Effector memory CD4-positive, alpha-beta T cell (primary cell): ENCODE measurements around the gene CGB1.
"Not testable (repeated sequence)": the region's sequence is repeated elsewhere in the genome, so short reads cannot be mapped to it uniquely, and the experiment has no call there.

Source experiments
- DNase-seq, 3 donors: peaks; one replicate each; pipeline ENCODE4 v3.0.0-alpha.2; 2020
- H3K27ac ChIP-seq: 2 replicates; pipeline ENCODE4 v1.7.0; 2013; ENCODE audit warnings: mild to moderate bottlenecking, low read length, moderate library complexity; ENCODE audit not compliant: insufficient read depth, poor library complexity, severe bottlenecking
- H3K27me3 ChIP-seq: replicated peaks from 2 replicates; pipeline ENCODE4 v1.7.0; 2013; ENCODE audit warnings: mild to moderate bottlenecking, low read length; ENCODE audit not compliant: insufficient read depth, control insufficient read depth, poor library complexity, severe bottlenecking
- H3K36me3 ChIP-seq: 2 replicates; pipeline ENCODE4 v1.7.0; 2013; ENCODE audit warnings: mild to moderate bottlenecking, low read length, moderate library complexity; ENCODE audit not compliant: control insufficient read depth, insufficient read depth
- H3K4me1 ChIP-seq: 2 replicates; pipeline ENCODE4 v1.7.0; 2013; ENCODE audit warnings: low read length, mild to moderate bottlenecking; ENCODE audit not compliant: control insufficient read depth, insufficient read depth, poor library complexity, severe bottlenecking
- H3K4me3 ChIP-seq: 2 replicates; pipeline ENCODE4 v1.7.0; 2013; ENCODE audit warnings: low read length, low read depth, mild to moderate bottlenecking; ENCODE audit not compliant: insufficient read depth, poor library complexity, severe bottlenecking
- H3K9me3 ChIP-seq: 2 replicates; pipeline ENCODE4 v1.7.0; 2013; ENCODE audit warnings: mild to moderate bottlenecking, low read length, moderate library complexity; ENCODE audit not compliant: control insufficient read depth

Gene CGB1

GRCh38 chr19:49059053-49059452 is 22.4 kb upstream of the CGB1 start:
- peaks cover 24% of the 10 kb centered on the region for H3K4me1 ChIP-seq
- peaks cover 15% of the 10 kb centered on the region for H3K27me3 ChIP-seq
- no peak overlapping the region for H3K4me3 ChIP-seq
- H3K9me3 ChIP-seq: no peaks in the 10 kb centered on the region
- no peaks in the 10 kb centered on the region for H3K36me3 ChIP-seq
- DNase-seq: no peak
- H3K27ac ChIP-seq: no peak overlapping the region

DNA sequence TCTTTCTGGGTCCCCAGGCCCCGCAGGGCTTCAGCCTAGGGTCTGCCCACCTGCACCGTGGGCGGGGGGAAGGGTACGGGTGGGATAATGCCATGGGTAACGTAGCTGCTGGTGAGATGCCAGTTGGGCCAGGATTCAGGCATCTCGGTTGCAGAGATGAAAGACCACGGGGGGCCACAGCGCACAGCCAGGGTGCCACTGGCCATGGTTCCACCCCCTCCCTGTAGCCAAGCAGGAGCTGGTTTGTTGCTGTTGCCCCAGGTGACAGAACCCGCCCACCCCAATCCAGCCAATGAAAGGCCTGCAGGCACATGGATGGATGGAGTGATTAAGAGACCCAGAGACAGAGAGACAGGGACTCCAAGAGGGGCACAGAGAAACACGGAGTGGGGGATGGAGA is 21.9 kb upstream of the CGB1 start:
- no peaks in the 10 kb centered on the region for H3K9me3 ChIP-seq
- no peak overlapping the region for H3K27ac ChIP-seq
- peaks cover 24% of the 10 kb centered on the region for H3K4me1 ChIP-seq
- H3K36me3 ChIP-seq: no peaks in the 10 kb centered on the region
- no peak for DNase-seq
- H3K27me3 ChIP-seq: peaks cover 10% of the 10 kb centered on the region
- H3K4me3 ChIP-seq: no peak overlapping the region

GRCh38 chr19:49057636-49058234 is 21.0 kb upstream of the CGB1 start, which contains the start of gene CGB7:
CGB7 (minus strand) TSS chr19:49057749; CDS start chr19:49055375, 2,374 bp downstream.
- H3K27ac ChIP-seq: no peak within 1 kb of the TSS
- no peaks in the 10 kb centered on the region for H3K36me3 ChIP-seq
- H3K4me1 ChIP-seq: peaks cover 24% of the 10 kb centered on the region
- DNase-seq: peak in 2 of 3 donors; percentile 21 to 36
- peak within 1 kb of the TSS; percentile 73 for H3K4me3 ChIP-seq
- H3K9me3 ChIP-seq: no peaks in the 10 kb centered on the region
- H3K27me3 ChIP-seq: peaks cover 10% of the 10 kb centered on the region

- not testable (repeated sequence) for H3K27me3 ChIP-seq, H3K27ac ChIP-seq
These were observed 20.4 kb upstream of the CGB1 start for GRCh38 chr19:49056902-49057596.

GRCh38 chr19:49056101-49056901 is 19.6 kb upstream of the CGB1 start:
- DNase-seq: peak in 1 of 3 donors; percentile 45
- H3K9me3 ChIP-seq: no peaks in the 10 kb centered on the region
- peak overlapping the region; percentile 73 for H3K4me3 ChIP-seq
- no peak overlapping the region for H3K27ac ChIP-seq
- H3K27me3 ChIP-seq: peaks cover 10% of the 10 kb centered on the region
- H3K4me1 ChIP-seq: peaks cover 24% of the 10 kb centered on the region
- H3K36me3 ChIP-seq: no peaks in the 10 kb centered on the region

More at GRCh38 chr19:49056902-49057596, 20.4 kb upstream of the CGB1 start:
- H3K36me3 ChIP-seq, H3K9me3 ChIP-seq, DNase-seq: not testable (repeated sequence)
- peaks cover 24% of the 10 kb centered on the region for H3K4me1 ChIP-seq
- H3K4me3 ChIP-seq: peak overlapping the region; percentile 73

DNA sequence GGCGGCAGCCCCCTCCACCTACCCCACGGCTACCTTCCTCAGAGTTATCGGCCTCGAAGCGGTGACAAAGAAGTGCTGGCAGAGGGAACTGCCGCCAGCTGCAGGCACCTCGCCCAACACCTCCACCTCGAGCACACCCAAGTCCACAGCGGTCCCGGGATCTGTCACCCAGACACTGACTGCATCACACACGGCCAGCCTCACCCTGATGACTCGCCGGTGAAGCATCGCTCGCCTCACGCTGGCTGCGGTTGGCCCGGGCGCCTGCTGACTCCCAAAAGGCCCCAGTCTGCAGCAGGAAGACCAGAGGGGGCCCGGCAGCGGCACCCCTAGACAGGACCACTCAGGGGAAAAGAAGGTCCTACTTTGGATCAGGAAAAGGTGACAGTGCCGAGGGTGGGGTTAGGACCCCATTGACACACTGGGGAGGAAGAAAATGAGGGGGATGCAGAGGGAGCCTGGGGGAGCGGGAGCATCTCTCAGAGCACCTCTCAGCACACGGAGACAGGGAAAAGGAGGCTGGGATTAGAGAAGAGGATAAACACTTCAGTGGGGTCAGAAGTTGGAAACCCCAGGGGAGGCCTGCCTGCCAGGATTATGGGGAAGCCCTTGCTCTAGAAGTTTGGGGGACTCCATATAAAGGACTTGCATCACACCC is 13.8 kb upstream of the CGB1 start:
- DNase-seq, H3K4me1 ChIP-seq, H3K27ac ChIP-seq, H3K9me3 ChIP-seq, H3K27me3 ChIP-seq, H3K36me3 ChIP-seq, H3K4me3 ChIP-seq: not testable (repeated sequence)

GRCh38 chr19:49049834-49050233 is 13.1 kb upstream of the CGB1 start:
- not testable (repeated sequence) for H3K27ac ChIP-seq, DNase-seq

GRCh38 chr19:49049011-49049410 is 12.3 kb upstream of the CGB1 start, which contains the start of gene CGB8:
CGB8 (minus strand) TSS chr19:49049111; CDS start chr19:49048739, 372 bp downstream.
- not testable (repeated sequence) for H3K4me3 ChIP-seq, H3K27ac ChIP-seq, DNase-seq

More at GRCh38 chr19:49049834-49050233, 13.1 kb upstream of the CGB1 start:
- not testable (repeated sequence) for H3K4me1 ChIP-seq, H3K36me3 ChIP-seq, H3K4me3 ChIP-seq, H3K9me3 ChIP-seq, H3K27me3 ChIP-seq

GRCh38 chr19:49043548-49043947 is 6.9 kb upstream of the CGB1 start, which contains the start of gene CGB5:
CGB5 (plus strand) TSS chr19:49043848; CDS start chr19:49044210, 362 bp downstream.
- not testable (repeated sequence) for H3K4me3 ChIP-seq, H3K27ac ChIP-seq, H3K27me3 ChIP-seq, H3K9me3 ChIP-seq, DNase-seq, H3K36me3 ChIP-seq, H3K4me1 ChIP-seq

More at GRCh38 chr19:49049011-49049410, 12.3 kb upstream of the CGB1 start, which contains the start of gene CGB8:
- H3K36me3 ChIP-seq, H3K27me3 ChIP-seq, H3K9me3 ChIP-seq, H3K4me1 ChIP-seq: not testable (repeated sequence)
